ENCODE measurements around the gene AP2A2. TPM values are rescaled to one million over a fixed set of nuclear protein-coding genes. Genes with fewer than 3 reads are reported as not detected.

Gene AP2A2
- total RNA-seq, 2 experiments from 2014 or later = 40.1 to 54.0 TPM

DNA sequence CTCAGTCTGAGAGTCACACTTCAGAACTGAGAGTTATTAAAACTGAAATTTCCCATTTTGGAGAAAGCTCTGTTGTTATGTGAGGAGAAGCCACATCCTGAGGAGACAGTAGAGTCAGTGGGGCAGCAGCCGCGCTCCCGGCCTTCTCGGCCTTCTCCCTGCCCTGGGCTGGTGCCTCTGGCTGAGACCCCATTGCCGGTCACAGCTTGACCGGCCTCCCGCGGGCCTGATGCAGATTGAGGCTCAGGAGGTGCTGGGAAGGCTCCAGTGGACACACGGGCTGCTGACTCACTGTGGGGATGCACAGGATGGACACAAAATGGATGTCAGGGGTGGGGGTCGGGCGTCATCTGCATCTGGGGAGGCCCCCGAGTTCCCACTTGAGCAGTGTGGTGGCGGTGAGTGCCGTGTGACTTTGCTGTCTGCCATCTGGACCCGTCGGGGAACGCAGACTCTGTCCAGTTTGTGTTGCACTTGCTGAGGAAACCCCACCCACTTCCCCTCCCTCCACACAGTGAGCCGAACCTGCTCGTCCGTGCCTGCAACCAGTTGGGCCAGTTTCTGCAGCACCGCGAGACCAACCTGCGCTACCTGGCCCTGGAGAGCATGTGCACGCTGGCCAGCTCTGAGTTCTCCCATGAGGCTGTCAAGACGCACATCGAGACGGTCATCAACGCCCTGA is 60.7 kb downstream of the AP2A2 start:
- peaks cover 17% of the 10 kb centered on the region for H3K36me3 Mint-ChIP-seq (ENCODE audit: low read depth)
- ChIA-PET CTCF (no interaction called here), POLR2A (no interaction called here)
- no peak for ATAC-seq
- no peaks in the 10 kb centered on the region for H3K9me3 Mint-ChIP-seq (ENCODE audit: insufficient read depth)
- no peak overlapping the region for H3K4me3 Mint-ChIP-seq
- no peaks in the 10 kb centered on the region for H3K27me3 Mint-ChIP-seq (ENCODE audit: low read depth)
- no peak overlapping the region for H3K27ac Mint-ChIP-seq
- no peak for DNase-seq
- no peaks in the 10 kb centered on the region for H3K4me1 Mint-ChIP-seq (ENCODE audit: low read depth)

GRCh38 chr11:986952-987305 is 61.3 kb downstream of the AP2A2 start:
- H3K4me3 Mint-ChIP-seq = no peak overlapping the region
- no peaks in the 10 kb centered on the region for H3K4me1 Mint-ChIP-seq (ENCODE audit: low read depth)
- CTCF ChIA-PET = no interaction called here
- H3K36me3 Mint-ChIP-seq (ENCODE audit: low read depth) = peaks cover 18% of the 10 kb centered on the region
- ATAC-seq (no peak), DNase-seq (no peak)
- no peaks in the 10 kb centered on the region for H3K9me3 Mint-ChIP-seq (ENCODE audit: insufficient read depth)
- H3K27ac Mint-ChIP-seq = no peak overlapping the region
- H3K27me3 Mint-ChIP-seq (ENCODE audit: low read depth) = no peaks in the 10 kb centered on the region
- POLR2A ChIA-PET = no interaction called here

DNA sequence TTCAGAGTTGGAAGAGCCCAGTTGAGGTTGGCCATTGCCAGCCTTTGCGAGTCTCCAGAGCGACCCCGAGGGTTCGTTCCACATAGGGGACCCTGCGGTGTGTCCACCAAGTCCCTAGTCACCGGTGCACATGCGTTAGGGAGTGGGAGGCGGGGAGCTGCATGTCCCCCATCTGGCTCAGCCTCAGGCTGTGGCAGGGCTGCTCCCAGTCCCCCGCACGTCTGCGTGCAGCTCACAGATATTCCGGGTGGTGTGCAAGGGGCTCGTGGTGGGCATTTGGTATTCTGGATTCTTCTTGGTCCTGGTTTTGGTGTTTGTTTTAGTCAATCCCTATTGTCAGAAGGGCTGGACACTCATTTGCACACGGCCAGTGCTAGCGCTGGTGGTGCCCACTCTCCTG is 62.0 kb downstream of the AP2A2 start:
- DNase-seq (no peak), ATAC-seq (no peak)
- Mint-ChIP-seq H3K27me3 (ENCODE audit: low read depth) (no peaks in the 10 kb centered on the region), H3K36me3 (ENCODE audit: low read depth) (peaks cover 16% of the 10 kb centered on the region), H3K4me1 (ENCODE audit: low read depth) (no peaks in the 10 kb centered on the region), H3K27ac (no peak overlapping the region), H3K9me3 (ENCODE audit: insufficient read depth) (no peaks in the 10 kb centered on the region), H3K4me3 (no peak overlapping the region)
- ChIA-PET POLR2A (interaction anchor here (0.6 kb wide), 2 partner anchors 58 to 324 kb away, joined by 3 read pairs; no protein-coding TSS in a partner anchor), CTCF (no interaction called here)

DNA sequence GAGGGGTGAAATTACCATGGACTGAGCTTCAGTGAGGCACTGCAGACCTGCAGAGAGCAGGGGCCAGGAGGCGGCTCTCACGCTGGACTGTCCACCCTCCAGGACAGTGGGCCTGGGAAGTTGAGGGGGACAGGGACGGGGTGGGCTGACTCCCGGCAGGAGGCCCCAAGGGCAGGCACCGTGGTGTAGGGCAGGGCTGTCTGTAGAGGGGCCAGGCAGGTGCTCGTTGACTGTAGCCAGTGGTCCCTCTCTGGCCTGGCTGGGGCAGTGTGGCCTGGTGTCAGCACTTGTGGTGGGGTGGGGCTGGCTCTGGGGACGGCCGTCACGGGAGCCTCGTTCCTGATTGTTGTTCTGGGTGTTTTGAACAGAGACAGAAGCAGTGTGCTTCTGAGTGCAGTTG is 64.4 kb downstream of the AP2A2 start:
- H3K27me3 Mint-ChIP-seq (ENCODE audit: low read depth) = no peaks in the 10 kb centered on the region
- CTCF ChIA-PET = no interaction called here
- no peak overlapping the region for H3K4me3 Mint-ChIP-seq
- POLR2A ChIA-PET = no interaction called here
- DNase-seq (no peak), ATAC-seq (no peak)
- H3K9me3 Mint-ChIP-seq (ENCODE audit: insufficient read depth) = no peaks in the 10 kb centered on the region
- peaks cover 2% of the 10 kb centered on the region for H3K4me1 Mint-ChIP-seq (ENCODE audit: low read depth)
- H3K27ac Mint-ChIP-seq = no peak overlapping the region
- peaks cover 13% of the 10 kb centered on the region for H3K36me3 Mint-ChIP-seq (ENCODE audit: low read depth)

- Mint-ChIP-seq H3K36me3 (ENCODE audit: low read depth) (peaks cover 15% of the 10 kb centered on the region), H3K4me3 (no peak overlapping the region), H3K27me3 (ENCODE audit: low read depth) (no peaks in the 10 kb centered on the region), H3K9me3 (ENCODE audit: insufficient read depth) (no peaks in the 10 kb centered on the region), H3K4me1 (ENCODE audit: low read depth) (peaks cover 7% of the 10 kb centered on the region), H3K27ac (no peak overlapping the region)
- CTCF ChIA-PET = no interaction called here
- no peak for ATAC-seq
- DNase-seq = no peak
- POLR2A ChIA-PET = no interaction called here
Measured at GRCh38 chr11:991034-991433, 65.4 kb downstream of the AP2A2 start.

DNA sequence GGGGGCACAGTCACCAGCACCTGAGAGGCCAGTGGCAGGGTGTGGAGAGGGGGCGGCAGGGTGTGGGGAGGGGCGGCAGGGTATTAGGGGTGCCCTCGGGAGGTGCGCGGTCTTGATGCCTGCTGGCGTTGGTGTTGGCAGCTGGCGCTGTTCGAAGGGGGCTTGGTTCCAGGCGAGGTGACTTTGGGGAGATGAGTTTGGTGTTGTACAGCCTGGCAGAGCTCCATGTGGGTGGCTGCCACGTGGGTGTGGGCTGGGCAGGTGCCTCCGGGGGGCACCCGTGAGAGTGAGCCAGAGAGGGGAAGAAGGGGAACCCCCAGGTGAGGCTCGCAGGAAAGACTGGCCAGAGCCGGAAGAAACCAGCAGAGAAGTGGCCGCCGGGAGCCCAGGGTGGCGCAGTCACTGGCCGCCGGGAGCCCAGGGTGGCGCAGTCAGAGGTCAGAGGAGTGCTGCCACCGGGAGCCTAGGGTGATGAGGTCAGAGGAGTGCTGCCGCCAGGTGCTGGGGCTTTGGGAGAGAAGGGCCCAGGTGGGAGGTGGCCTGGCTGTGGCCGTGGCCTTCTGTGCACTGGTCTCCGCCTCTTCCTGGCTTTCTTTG is 66.1 kb downstream of the AP2A2 start:
- peaks cover 10% of the 10 kb centered on the region for H3K4me1 Mint-ChIP-seq (ENCODE audit: low read depth)
- H3K4me3 Mint-ChIP-seq = no peak overlapping the region
- ChIA-PET CTCF (no interaction called here), POLR2A (no interaction called here)
- H3K36me3 Mint-ChIP-seq (ENCODE audit: low read depth) = peaks cover 17% of the 10 kb centered on the region
- no peak for ATAC-seq
- DNase-seq = no peak
- H3K27me3 Mint-ChIP-seq (ENCODE audit: low read depth) = no peaks in the 10 kb centered on the region
- no peak overlapping the region for H3K27ac Mint-ChIP-seq
- no peaks in the 10 kb centered on the region for H3K9me3 Mint-ChIP-seq (ENCODE audit: insufficient read depth)

DNA sequence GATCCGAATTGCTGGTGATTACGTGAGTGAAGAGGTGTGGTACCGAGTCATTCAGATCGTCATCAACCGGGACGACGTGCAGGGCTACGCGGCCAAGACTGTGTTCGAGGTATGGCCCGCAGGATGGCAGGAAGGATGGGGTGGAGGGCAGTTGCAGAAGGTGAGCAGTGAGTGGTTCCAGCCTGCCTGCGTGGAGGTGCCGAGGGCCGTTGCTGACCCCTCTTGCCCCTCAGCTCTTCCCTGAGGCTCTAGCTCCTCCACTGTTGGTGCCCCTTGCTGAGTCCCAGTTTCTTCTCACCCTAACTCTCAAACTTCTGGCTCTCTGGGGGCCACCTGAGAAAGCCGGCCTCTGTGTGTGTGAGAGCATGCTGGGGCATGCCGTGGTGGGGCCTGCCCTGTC is 66.9 kb downstream of the AP2A2 start:
- Mint-ChIP-seq H3K9me3 (ENCODE audit: insufficient read depth) (no peaks in the 10 kb centered on the region), H3K36me3 (ENCODE audit: low read depth) (peaks cover 17% of the 10 kb centered on the region), H3K4me3 (no peak overlapping the region), H3K4me1 (ENCODE audit: low read depth) (peaks cover 10% of the 10 kb centered on the region), H3K27me3 (ENCODE audit: low read depth) (no peaks in the 10 kb centered on the region), H3K27ac (no peak overlapping the region)
- POLR2A ChIA-PET = no interaction called here
- ATAC-seq (no peak), DNase-seq (no peak)
- CTCF ChIA-PET = no interaction called here

DNA sequence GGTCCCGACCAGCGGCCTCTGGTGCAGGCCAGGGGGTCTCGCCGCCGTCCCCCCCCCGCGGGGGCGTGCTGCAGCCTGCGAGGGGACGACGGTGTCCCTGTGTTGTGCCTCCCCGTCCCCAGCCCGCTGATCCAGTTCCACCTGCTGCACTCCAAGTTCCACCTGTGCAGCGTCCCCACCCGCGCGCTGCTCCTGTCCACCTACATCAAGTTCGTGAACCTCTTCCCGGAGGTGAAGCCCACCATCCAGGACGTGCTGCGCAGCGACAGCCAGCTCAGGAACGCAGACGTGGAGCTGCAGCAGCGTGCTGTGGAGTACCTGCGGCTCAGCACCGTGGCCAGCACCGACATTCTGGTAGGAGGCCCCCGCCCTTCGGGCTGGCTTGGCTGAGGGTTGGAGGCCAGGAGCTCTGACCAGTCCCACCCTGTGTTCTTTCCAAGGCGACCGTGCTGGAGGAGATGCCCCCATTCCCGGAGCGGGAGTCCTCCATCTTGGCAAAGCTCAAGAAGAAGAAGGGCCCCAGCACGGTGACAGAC is 68.0 kb downstream of the AP2A2 start:
- H3K9me3 Mint-ChIP-seq (ENCODE audit: insufficient read depth) = no peaks in the 10 kb centered on the region
- H3K4me3 Mint-ChIP-seq = no peak overlapping the region
- ChIA-PET CTCF (no interaction called here), POLR2A (no interaction called here)
- H3K36me3 Mint-ChIP-seq (ENCODE audit: low read depth) = peaks cover 14% of the 10 kb centered on the region
- peaks cover 10% of the 10 kb centered on the region for H3K4me1 Mint-ChIP-seq (ENCODE audit: low read depth)
- no peak for DNase-seq
- H3K27ac Mint-ChIP-seq = no peak overlapping the region
- no peak for ATAC-seq
- H3K27me3 Mint-ChIP-seq (ENCODE audit: low read depth) = no peaks in the 10 kb centered on the region

DNA sequence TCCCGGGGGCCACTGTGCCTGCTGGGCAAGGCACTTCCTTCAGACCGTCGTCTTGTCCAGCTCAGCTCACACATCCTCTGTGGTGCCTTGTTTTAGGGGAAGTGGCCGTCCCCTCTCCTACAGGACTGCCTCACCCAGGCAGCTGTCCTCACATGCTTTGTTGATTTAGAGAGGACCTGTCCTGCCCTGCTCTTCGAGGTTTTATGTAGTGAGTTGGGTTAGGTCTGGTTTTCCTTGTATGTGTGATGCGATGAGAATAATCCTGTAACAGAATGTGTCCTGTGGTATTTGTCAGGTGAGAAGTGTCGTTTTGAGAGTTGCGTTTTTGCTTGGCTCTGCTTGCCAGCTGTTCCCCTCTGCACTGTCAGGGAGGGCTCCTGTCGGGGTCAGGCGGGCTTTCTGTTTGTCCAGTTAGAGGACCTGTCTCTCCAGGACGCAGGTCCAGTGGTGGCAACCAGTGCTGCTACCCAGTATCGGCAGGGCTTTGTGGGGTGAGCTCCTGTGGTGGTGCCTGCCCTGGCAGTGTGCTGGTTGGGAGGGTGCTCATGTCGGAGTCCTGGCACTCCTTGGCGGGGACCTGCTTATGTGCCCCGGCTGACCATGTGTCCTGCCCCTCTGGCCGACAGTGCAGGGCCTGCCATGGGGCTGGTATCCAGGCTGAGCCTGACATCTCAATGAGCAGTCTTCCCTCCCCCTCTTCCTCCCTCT is 69.5 kb downstream of the AP2A2 start:
- ChIA-PET POLR2A (no interaction called here), CTCF (no interaction called here)
- peaks cover 13% of the 10 kb centered on the region for H3K36me3 Mint-ChIP-seq (ENCODE audit: low read depth)
- H3K4me1 Mint-ChIP-seq (ENCODE audit: low read depth) = peaks cover 10% of the 10 kb centered on the region
- H3K9me3 Mint-ChIP-seq (ENCODE audit: insufficient read depth) = no peaks in the 10 kb centered on the region
- no peak overlapping the region for H3K4me3 Mint-ChIP-seq
- peak overlapping the region; percentile 35 for H3K27ac Mint-ChIP-seq
- H3K27me3 Mint-ChIP-seq (ENCODE audit: low read depth) = no peaks in the 10 kb centered on the region
- no peak for DNase-seq
- no peak for ATAC-seq

- POLR2A ChIA-PET = no interaction called here
- Mint-ChIP-seq H3K4me3 (no peak overlapping the region), H3K4me1 (ENCODE audit: low read depth) (peaks cover 10% of the 10 kb centered on the region), H3K27ac (peak overlapping the region; percentile 81), H3K9me3 (ENCODE audit: insufficient read depth) (no peaks in the 10 kb centered on the region), H3K36me3 (ENCODE audit: low read depth) (peaks cover 13% of the 10 kb centered on the region), H3K27me3 (ENCODE audit: low read depth) (no peaks in the 10 kb centered on the region)
- ATAC-seq (no peak), DNase-seq (no peak)
- CTCF ChIA-PET = no interaction called here
Measured at GRCh38 chr11:995752-996420, 70.2 kb downstream of the AP2A2 start.

- ATAC-seq = no peak
- peaks cover 10% of the 10 kb centered on the region for H3K4me1 Mint-ChIP-seq (ENCODE audit: low read depth)
Measured at GRCh38 chr11:996681-997080, 71.0 kb downstream of the AP2A2 start.

GRCh38 chr11:997907-998306 is 72.2 kb downstream of the AP2A2 start:
- no peak for ATAC-seq
- Mint-ChIP-seq H3K4me1 (ENCODE audit: low read depth) (peaks cover 10% of the 10 kb centered on the region), H3K27me3 (ENCODE audit: low read depth) (no peaks in the 10 kb centered on the region), H3K27ac (no peak overlapping the region), H3K9me3 (ENCODE audit: insufficient read depth) (no peaks in the 10 kb centered on the region), H3K4me3 (no peak overlapping the region), H3K36me3 (ENCODE audit: low read depth) (peaks cover 16% of the 10 kb centered on the region)
- ChIA-PET CTCF (interaction anchor here (0.9 kb wide), 1 partner anchor 68 kb away, joined by 3 read pairs; no protein-coding TSS in a partner anchor), POLR2A (no interaction called here)
- DNase-seq = no peak

More at GRCh38 chr11:996681-997080, 71.0 kb downstream of the AP2A2 start:
- H3K4me3 Mint-ChIP-seq = no peak overlapping the region
- H3K27me3 Mint-ChIP-seq (ENCODE audit: low read depth) = no peaks in the 10 kb centered on the region
- no peak for DNase-seq
- H3K36me3 Mint-ChIP-seq (ENCODE audit: low read depth) = peaks cover 13% of the 10 kb centered on the region
- peak overlapping the region; percentile 80 for H3K27ac Mint-ChIP-seq
- POLR2A ChIA-PET = no interaction called here
- H3K9me3 Mint-ChIP-seq (ENCODE audit: insufficient read depth) = no peaks in the 10 kb centered on the region
- CTCF ChIA-PET = no interaction called here

Data from activated CD8-positive, alpha-beta T cell treated with anti-CD3 and anti-CD28 coated beads, Interleukin-2, amount 10 ng/mL, durations not matched to agents 7 days and 5 days (primary cell).